Measurements from ENCODE around the gene YWHAB.
A peak's percentile ranks its signal among the peaks of the same experiment; 100 is the strongest.

Gene YWHAB

GRCh38 chr20:44955270-44955669 is 69.8 kb downstream of the YWHAB start:
- Histone ChIP-seq H3K9me3 (ENCODE audit: insufficient read depth, low read depth, low read length) (no peaks in the 10 kb centered on the region), H3K79me2 (ENCODE audit: insufficient read depth, low read length) (peaks cover 48% of the 10 kb centered on the region), H3K9me2 (replicated peaks; ENCODE audit: low read depth, low read length) (no peaks in the 10 kb centered on the region), H2AFZ (ENCODE audit: low read length) (no peak overlapping the region), H3K9ac (ENCODE audit: low read depth, low read length, poor library complexity, severe bottlenecking) (no peak overlapping the region), H3K36me3 (ENCODE audit: insufficient read depth, low read length) (peaks cover 63% of the 10 kb centered on the region), H3K4me3 (ENCODE audit: low read length, poor library complexity, severe bottlenecking) (no peak overlapping the region), H3K4me1 (ENCODE audit: insufficient read depth, low read length, poor library complexity, severe bottlenecking) (peaks cover 28% of the 10 kb centered on the region), H3F3A (ENCODE audit: low read depth) (no peaks in the 10 kb centered on the region), H3K4me2 (ENCODE audit: low read depth, low read length, poor library complexity, severe bottlenecking) (no peak overlapping the region), H4K20me1 (ENCODE audit: insufficient read depth, low read length, poor library complexity, severe bottlenecking) (peaks cover 20% of the 10 kb centered on the region), H3K27me3 (ENCODE audit: insufficient read depth, low read length, poor library complexity, severe bottlenecking) (no peaks in the 10 kb centered on the region)
- no peak for TF ChIP-seq CTCF (conservative IDR thresholded peaks at IDR 0.05; ENCODE audit: low read length)

- peaks cover 48% of the 10 kb centered on the region for H3K79me2 ChIP-seq (ENCODE audit: insufficient read depth, low read length)
- H3K9me2 ChIP-seq (replicated peaks; ENCODE audit: low read depth, low read length): no peaks in the 10 kb centered on the region
- H3K9ac ChIP-seq (ENCODE audit: low read depth, low read length, poor library complexity, severe bottlenecking): no peak overlapping the region
- no peaks in the 10 kb centered on the region for H3F3A ChIP-seq (ENCODE audit: low read depth)
- H3K9me3 ChIP-seq (ENCODE audit: insufficient read depth, low read depth, low read length): no peaks in the 10 kb centered on the region
- H3K4me1 ChIP-seq (ENCODE audit: insufficient read depth, low read length, poor library complexity, severe bottlenecking): peaks cover 39% of the 10 kb centered on the region
- H3K27me3 ChIP-seq (ENCODE audit: insufficient read depth, low read length, poor library complexity, severe bottlenecking): no peaks in the 10 kb centered on the region
- TF ChIP-seq CTCF (conservative IDR thresholded peaks at IDR 0.05; ENCODE audit: low read length): no peak
- TF ChIP-seq EZH2phosphoT487 (IDR thresholded peaks at IDR 0.05; ENCODE audit: borderline replicate concordance): no peak
- peaks cover 20% of the 10 kb centered on the region for H4K20me1 ChIP-seq (ENCODE audit: insufficient read depth, low read length, poor library complexity, severe bottlenecking)
- no peak overlapping the region for H3K4me3 ChIP-seq (ENCODE audit: low read length, poor library complexity, severe bottlenecking)
- H2AFZ ChIP-seq (ENCODE audit: low read length): no peak overlapping the region
- H3K4me2 ChIP-seq (ENCODE audit: low read depth, low read length, poor library complexity, severe bottlenecking): peak overlapping the region; percentile 88
- H3K36me3 ChIP-seq (ENCODE audit: insufficient read depth, low read length): peaks cover 52% of the 10 kb centered on the region
Measured at GRCh38 chr20:44956410-44956809, 70.9 kb downstream of the YWHAB start.

Data from Loucy (cell line).